ENCODE results near the gene PARN. TPM values are rescaled to one million over a fixed set of nuclear protein-coding genes. Genes with fewer than 3 reads are reported as not detected.

PARN gene
- total and polyA plus RNA-seq, 9 of the 15 experiments (the other 6 are each of a cell fraction or from before 2014, with no cell fraction given), result 9.6 to 51.3 (median 40.4) TPM

- in situ Hi-C loops (cut with MboI), result no loop called here
- POLR2A ChIA-PET, result no interaction called here
- H3K4me1 ChIP-seq (replicated peaks in 1 of 2; ENCODE audit: control insufficient read depth in 2 of 2, insufficient read depth in 2 of 2, low read length in 2 of 2), result no peaks in the 10 kb centered on the region
Measured at GRCh38 chr16:14449334-14449733, 180.7 kb downstream of the PARN start.

More at GRCh38 chr16:14449334-14449733, 180.7 kb downstream of the PARN start:
- Histone ChIP-seq H3K27me3 (ENCODE audit: control insufficient read depth in 2 of 2, insufficient read depth in 2 of 2, low read length in 2 of 2) (no peaks in the 10 kb centered on the region), H3K27ac (ENCODE audit: extremely low read depth, low read depth, low read length) (no peak overlapping the region), H3K4me2 (ENCODE audit: insufficient read depth, low read length) (no peak overlapping the region), H3K79me2 (ENCODE audit: control insufficient read depth, insufficient read depth, low read length) (no peaks in the 10 kb centered on the region), H3K9ac (ENCODE audit: insufficient read depth in 1 of 2, low read depth in 2 of 2, low read length in 2 of 2) (no peak overlapping the region), H3K36me3 (ENCODE audit: control insufficient read depth, insufficient read depth, low read length) (peaks cover 9% of the 10 kb centered on the region; the same call in 2 of the 3 replicates), H3K9me3 (replicated peaks; ENCODE audit: control insufficient read depth, insufficient read depth, low read depth, low read length) (no peaks in the 10 kb centered on the region), H3K9me1 (ENCODE audit: control insufficient read depth, insufficient read depth, low read length) (no peaks in the 10 kb centered on the region), H3K4me3 (no peak overlapping the region), H2AFZ (ENCODE audit: low read depth, low read length) (no peak overlapping the region), H4K20me1 (replicated peaks; ENCODE audit: control insufficient read depth, insufficient read depth, low read length) (no peaks in the 10 kb centered on the region)
- CTCF ChIA-PET (ENCODE audit: low intra/inter-chr PET ratio), result no interaction called here
- ATAC-seq (no peak), DNase-seq (ENCODE audit: extremely low read depth in 1 of 4, low spot score in 3 of 4) (no peak), FAIRE-seq (no peak)
- peak; percentile 29 for TF ChIP-seq MEIS2 (IDR thresholded peaks at IDR 0.05; ENCODE audit: partially characterized antibody)
- no peak for TF ChIP-seq CHAMP1 (IDR thresholded peaks at IDR 0.05)
- TF ChIP-seq JUNB (CRISPR knock-in tag; conservative IDR thresholded peaks at IDR 0.05), result no peak
- no peak for TF ChIP-seq MBD2 (IDR thresholded peaks at IDR 0.05; ENCODE audit: borderline replicate concordance, low read depth)
- TF ChIP-seq, protein P1, sequence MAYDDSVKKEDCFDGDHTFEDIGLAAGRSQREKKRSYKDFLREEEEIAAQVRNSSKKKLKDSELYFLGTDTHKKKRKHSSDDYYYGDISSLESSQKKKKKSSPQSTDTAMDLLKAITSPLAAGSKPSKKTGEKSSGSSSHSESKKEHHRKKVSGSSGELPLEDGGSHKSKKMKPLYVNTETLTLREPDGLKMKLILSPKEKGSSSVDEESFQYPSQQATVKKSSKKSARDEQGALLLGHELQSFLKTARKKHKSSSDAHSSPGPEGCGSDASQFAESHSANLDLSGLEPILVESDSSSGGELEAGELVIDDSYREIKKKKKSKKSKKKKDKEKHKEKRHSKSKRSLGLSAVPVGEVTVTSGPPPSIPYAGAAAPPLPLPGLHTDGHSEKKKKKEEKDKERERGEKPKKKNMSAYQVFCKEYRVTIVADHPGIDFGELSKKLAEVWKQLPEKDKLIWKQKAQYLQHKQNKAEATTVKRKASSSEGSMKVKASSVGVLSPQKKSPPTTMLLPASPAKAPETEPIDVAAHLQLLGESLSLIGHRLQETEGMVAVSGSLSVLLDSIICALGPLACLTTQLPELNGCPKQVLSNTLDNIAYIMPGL (CRISPR knock-in tag; IDR thresholded peaks at IDR 0.05), result no peak
- no TSS peak for BruUV-seq (replicated peaks)
- intact Hi-C loops (cut with micrococcal nuclease), result no loop called here
- WGBS (ENCODE audit: insufficient coverage, low coverage, missing lambda C conversion rate), result 50% methylated on average over 4 of the region's 4 CpGs

Data from K562 (cell line).